Activated naive CD4-positive, alpha-beta T cell treated with anti-CD3 and anti-CD28 coated beads, Interleukin-2, amount 50 U/mL, for 24 hours (primary cell): ENCODE data around the gene KCNMA1.
A peak's percentile ranks its signal among the peaks of the same experiment; 100 is the strongest.

Experiments
- H3K27ac Mint-ChIP-seq: one replicate; pipeline ENCODE4 v1.8.0; 2021; ENCODE audit warnings: mild to moderate bottlenecking, mixed read lengths
- H3K27me3 Mint-ChIP-seq: one replicate; pipeline ENCODE4 v1.8.0; 2021; ENCODE audit warnings: mixed read lengths
- H3K36me3 Mint-ChIP-seq: one replicate; pipeline ENCODE4 v1.8.0; 2021; ENCODE audit warnings: mixed read lengths
- H3K4me1 Mint-ChIP-seq: one replicate; pipeline ENCODE4 v1.8.0; 2021; ENCODE audit warnings: mixed read lengths
- H3K4me3 Mint-ChIP-seq: one replicate; pipeline ENCODE4 v1.8.0; 2021; ENCODE audit warnings: mild to moderate bottlenecking, mixed read lengths
- H3K9me3 Mint-ChIP-seq: one replicate; pipeline ENCODE4 v1.8.0; 2021; ENCODE audit warnings: mixed read lengths

Gene KCNMA1

GRCh38 chr10:77286531-77287508, 350.8 kb downstream of the KCNMA1 start:
- H3K4me1 Mint-ChIP-seq: no peaks in the 10 kb centered on the region
- peaks cover 5% of the 10 kb centered on the region for H3K27me3 Mint-ChIP-seq

GRCh38 chr10:77285529-77286182, 352.0 kb downstream of the KCNMA1 start:
- Mint-ChIP-seq H3K27ac (no peak overlapping the region), H3K4me3 (no peak overlapping the region), H3K9me3 (no peaks in the 10 kb centered on the region)

More at GRCh38 chr10:77286531-77287508, 350.8 kb downstream of the KCNMA1 start:
- Mint-ChIP-seq H3K9me3 (no peaks in the 10 kb centered on the region), H3K27ac (no peak overlapping the region), H3K36me3 (no peaks in the 10 kb centered on the region), H3K4me3 (no peak overlapping the region)

GRCh38 chr10:77284797-77285196, 352.8 kb downstream of the KCNMA1 start:
- Mint-ChIP-seq H3K27me3 (peaks cover 9% of the 10 kb centered on the region), H3K9me3 (no peaks in the 10 kb centered on the region), H3K27ac (no peak overlapping the region), H3K4me1 (no peaks in the 10 kb centered on the region), H3K4me3 (no peak overlapping the region), H3K36me3 (no peaks in the 10 kb centered on the region)

More at GRCh38 chr10:77285529-77286182, 352.0 kb downstream of the KCNMA1 start:
- Mint-ChIP-seq H3K4me1 (no peaks in the 10 kb centered on the region), H3K27me3 (peaks cover 7% of the 10 kb centered on the region), H3K36me3 (no peaks in the 10 kb centered on the region)

GRCh38 chr10:77283326-77283725, 354.3 kb downstream of the KCNMA1 start:
- H3K27me3 Mint-ChIP-seq: peaks cover 9% of the 10 kb centered on the region
- H3K4me1 Mint-ChIP-seq: no peaks in the 10 kb centered on the region
- H3K27ac Mint-ChIP-seq: no peak overlapping the region
- no peaks in the 10 kb centered on the region for H3K9me3 Mint-ChIP-seq
- no peaks in the 10 kb centered on the region for H3K36me3 Mint-ChIP-seq
- no peak overlapping the region for H3K4me3 Mint-ChIP-seq

- H3K27ac Mint-ChIP-seq: peak overlapping the region; percentile 68
Measured at GRCh38 chr10:77282163-77282562, 355.4 kb downstream of the KCNMA1 start.

GRCh38 chr10:77281719-77282118, 355.9 kb downstream of the KCNMA1 start:
- Mint-ChIP-seq H3K9me3 (no peaks in the 10 kb centered on the region), H3K27me3 (peaks cover 12% of the 10 kb centered on the region), H3K27ac (no peak overlapping the region), H3K4me1 (no peaks in the 10 kb centered on the region), H3K36me3 (no peaks in the 10 kb centered on the region), H3K4me3 (no peak overlapping the region)

More at GRCh38 chr10:77282163-77282562, 355.4 kb downstream of the KCNMA1 start:
- Mint-ChIP-seq H3K4me1 (no peaks in the 10 kb centered on the region), H3K9me3 (no peaks in the 10 kb centered on the region), H3K27me3 (peaks cover 12% of the 10 kb centered on the region), H3K4me3 (no peak overlapping the region), H3K36me3 (no peaks in the 10 kb centered on the region)

GRCh38 chr10:77279207-77279606, 358.4 kb downstream of the KCNMA1 start:
- Mint-ChIP-seq H3K9me3 (no peaks in the 10 kb centered on the region), H3K4me3 (no peak overlapping the region), H3K4me1 (no peaks in the 10 kb centered on the region), H3K36me3 (no peaks in the 10 kb centered on the region), H3K27ac (no peak overlapping the region), H3K27me3 (peaks cover 12% of the 10 kb centered on the region)

GRCh38 chr10:77274046-77274795, 363.4 kb downstream of the KCNMA1 start:
- Mint-ChIP-seq H3K9me3 (no peaks in the 10 kb centered on the region), H3K4me1 (no peaks in the 10 kb centered on the region), H3K36me3 (no peaks in the 10 kb centered on the region), H3K27ac (no peak overlapping the region), H3K4me3 (no peak overlapping the region), H3K27me3 (peaks cover 5% of the 10 kb centered on the region)

- no peaks in the 10 kb centered on the region for H3K9me3 Mint-ChIP-seq
- peaks cover under 1% of the 10 kb centered on the region for H3K4me1 Mint-ChIP-seq
- H3K27ac Mint-ChIP-seq: no peak overlapping the region
- H3K36me3 Mint-ChIP-seq: no peaks in the 10 kb centered on the region
- H3K4me3 Mint-ChIP-seq: no peak overlapping the region
- H3K27me3 Mint-ChIP-seq: peaks cover 2% of the 10 kb centered on the region
Measured at GRCh38 chr10:77269163-77269562, 368.4 kb downstream of the KCNMA1 start.

GRCh38 chr10:77268721-77269120, 368.9 kb downstream of the KCNMA1 start:
- Mint-ChIP-seq H3K4me3 (no peak overlapping the region), H3K9me3 (no peaks in the 10 kb centered on the region), H3K4me1 (peaks cover 5% of the 10 kb centered on the region), H3K36me3 (no peaks in the 10 kb centered on the region), H3K27ac (no peak overlapping the region), H3K27me3 (no peaks in the 10 kb centered on the region)

- Mint-ChIP-seq H3K36me3 (no peaks in the 10 kb centered on the region), H3K9me3 (no peaks in the 10 kb centered on the region), H3K4me3 (no peak overlapping the region), H3K27me3 (no peaks in the 10 kb centered on the region), H3K4me1 (peaks cover 6% of the 10 kb centered on the region), H3K27ac (no peak overlapping the region)
Measured at GRCh38 chr10:77267703-77268675, 369.6 kb downstream of the KCNMA1 start.

GRCh38 chr10:77266242-77266641, 371.4 kb downstream of the KCNMA1 start:
- H3K9me3 Mint-ChIP-seq: no peaks in the 10 kb centered on the region
- peaks cover 6% of the 10 kb centered on the region for H3K4me1 Mint-ChIP-seq
- no peaks in the 10 kb centered on the region for H3K27me3 Mint-ChIP-seq
- no peak overlapping the region for H3K4me3 Mint-ChIP-seq
- H3K27ac Mint-ChIP-seq: no peak overlapping the region
- no peaks in the 10 kb centered on the region for H3K36me3 Mint-ChIP-seq

- no peak overlapping the region for H3K27ac Mint-ChIP-seq
Measured at GRCh38 chr10:77264527-77264926, 373.1 kb downstream of the KCNMA1 start.

GRCh38 chr10:77264107-77264506, 373.5 kb downstream of the KCNMA1 start:
- no peak overlapping the region for H3K4me3 Mint-ChIP-seq
- no peaks in the 10 kb centered on the region for H3K27me3 Mint-ChIP-seq
- H3K9me3 Mint-ChIP-seq: no peaks in the 10 kb centered on the region
- H3K36me3 Mint-ChIP-seq: no peaks in the 10 kb centered on the region
- H3K27ac Mint-ChIP-seq: no peak overlapping the region
- peaks cover 6% of the 10 kb centered on the region for H3K4me1 Mint-ChIP-seq

More at GRCh38 chr10:77264527-77264926, 373.1 kb downstream of the KCNMA1 start:
- H3K4me1 Mint-ChIP-seq: peaks cover 6% of the 10 kb centered on the region
- H3K36me3 Mint-ChIP-seq: no peaks in the 10 kb centered on the region
- no peak overlapping the region for H3K4me3 Mint-ChIP-seq
- H3K27me3 Mint-ChIP-seq: no peaks in the 10 kb centered on the region
- no peaks in the 10 kb centered on the region for H3K9me3 Mint-ChIP-seq
